ENCODE data around the gene MKLN1.

MKLN1 gene

DNA sequence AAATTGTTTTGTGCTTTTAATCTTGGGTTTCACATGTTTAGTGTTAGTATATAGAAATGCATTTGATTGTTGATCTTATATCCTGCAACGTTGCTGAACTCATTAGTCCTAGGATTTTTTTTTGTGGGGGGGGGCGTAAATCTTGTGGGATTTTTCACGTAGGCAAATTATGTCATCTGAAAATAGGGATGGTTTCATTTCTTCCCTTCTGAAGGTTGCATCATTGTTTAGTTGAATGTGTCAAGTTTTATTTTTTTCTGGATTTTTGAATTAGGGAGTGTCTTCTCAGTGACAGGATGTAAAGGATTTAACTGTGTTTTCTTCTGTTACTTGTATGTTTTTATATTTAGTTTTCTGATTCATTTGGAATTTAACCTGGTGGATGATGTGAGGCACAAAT, 26.7 kb downstream of the MKLN1 start:
- DNase-seq (ENCODE audit: low read depth), result no peak

DNA sequence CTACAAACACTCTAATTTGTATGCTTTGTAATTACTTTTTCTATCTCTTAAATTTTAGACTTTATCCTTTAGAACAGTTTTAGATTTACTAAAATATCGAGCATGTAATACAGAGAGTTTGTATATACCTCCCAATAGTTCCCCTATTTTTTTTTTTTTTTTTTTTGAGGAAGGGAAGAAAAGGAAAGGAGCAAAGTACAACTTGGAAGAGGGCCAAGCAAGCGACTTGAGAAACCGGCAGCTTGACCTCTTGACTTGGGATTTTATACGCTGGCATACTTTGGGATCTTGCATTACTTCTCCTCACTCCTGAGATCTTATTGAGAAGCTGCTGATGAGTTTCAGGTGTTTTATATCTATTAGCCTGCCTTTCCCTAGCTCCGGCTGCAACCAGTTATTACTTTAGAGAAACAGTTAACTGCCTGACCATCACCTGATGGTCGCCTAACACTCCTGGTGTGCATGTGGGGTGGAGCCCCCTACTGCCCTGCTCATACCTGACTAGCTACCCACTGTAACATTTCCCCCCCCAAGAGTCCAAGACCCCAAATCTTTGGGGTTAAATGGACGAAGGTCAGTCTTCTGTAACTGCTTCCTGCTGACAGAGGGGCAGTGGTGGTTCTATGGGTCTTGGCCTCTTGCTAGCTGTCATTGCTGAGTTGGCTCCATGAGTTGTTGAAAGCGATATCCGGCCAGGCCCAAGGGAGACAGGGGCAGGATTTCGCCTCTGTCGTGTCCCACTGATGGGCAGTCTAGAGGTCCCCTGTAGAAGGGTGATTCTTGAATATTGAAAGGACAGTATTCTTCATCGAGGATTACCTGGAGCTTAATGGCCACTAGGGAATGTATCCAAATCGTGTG, 28.5 kb downstream of the MKLN1 start:
- no peak for DNase-seq (ENCODE audit: low read depth)

DNA sequence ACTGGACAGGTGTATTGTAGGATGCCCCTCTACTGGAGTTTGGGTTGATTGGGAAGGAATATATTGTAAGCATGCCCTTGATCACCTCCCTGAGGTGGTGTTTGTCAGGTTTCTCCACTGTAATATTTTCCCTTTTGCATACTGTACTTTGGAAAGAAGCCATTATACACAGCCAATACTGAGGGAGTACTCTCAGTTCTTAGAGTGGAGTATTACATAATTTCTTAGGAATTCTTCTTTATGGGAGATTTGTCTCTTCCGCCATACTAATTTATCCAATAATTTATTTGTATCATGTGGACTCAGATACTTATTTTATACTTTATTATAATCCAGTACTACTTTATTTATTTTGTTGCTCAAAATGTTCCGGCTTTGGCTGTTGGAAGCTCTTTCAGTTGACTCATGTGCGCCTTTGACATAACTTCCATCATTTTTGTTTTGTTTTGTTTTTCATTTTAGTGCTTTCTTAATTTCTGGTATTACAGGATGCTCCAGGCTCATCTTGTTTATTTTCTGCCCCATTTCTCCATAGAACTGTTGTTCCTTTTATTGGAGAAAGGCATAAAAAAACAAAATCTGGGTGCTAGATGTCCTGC, 29.7 kb downstream of the MKLN1 start:
- DNase-seq (ENCODE audit: low read depth), result no peak

DNA sequence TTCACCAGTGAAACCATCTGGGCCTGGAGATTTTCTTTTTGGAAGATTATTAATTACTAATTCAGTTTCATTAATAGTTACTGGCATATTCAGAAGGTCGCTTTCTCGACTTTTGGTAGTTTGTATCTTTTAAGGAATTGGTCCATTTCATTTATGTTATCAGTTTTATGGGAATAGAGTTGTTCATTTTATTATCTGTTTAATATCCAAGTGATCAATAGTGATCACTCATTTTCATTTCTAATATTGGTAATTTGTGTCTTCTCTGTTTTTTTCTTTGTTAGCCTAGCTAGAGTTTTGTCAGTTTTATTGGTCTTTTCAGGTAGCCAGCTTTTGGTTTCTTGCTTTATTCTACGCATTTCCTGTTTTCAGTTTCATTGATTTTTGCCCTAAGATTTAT, 31.0 kb downstream of the MKLN1 start:
- DNase-seq (ENCODE audit: low read depth), result no peak

DNA sequence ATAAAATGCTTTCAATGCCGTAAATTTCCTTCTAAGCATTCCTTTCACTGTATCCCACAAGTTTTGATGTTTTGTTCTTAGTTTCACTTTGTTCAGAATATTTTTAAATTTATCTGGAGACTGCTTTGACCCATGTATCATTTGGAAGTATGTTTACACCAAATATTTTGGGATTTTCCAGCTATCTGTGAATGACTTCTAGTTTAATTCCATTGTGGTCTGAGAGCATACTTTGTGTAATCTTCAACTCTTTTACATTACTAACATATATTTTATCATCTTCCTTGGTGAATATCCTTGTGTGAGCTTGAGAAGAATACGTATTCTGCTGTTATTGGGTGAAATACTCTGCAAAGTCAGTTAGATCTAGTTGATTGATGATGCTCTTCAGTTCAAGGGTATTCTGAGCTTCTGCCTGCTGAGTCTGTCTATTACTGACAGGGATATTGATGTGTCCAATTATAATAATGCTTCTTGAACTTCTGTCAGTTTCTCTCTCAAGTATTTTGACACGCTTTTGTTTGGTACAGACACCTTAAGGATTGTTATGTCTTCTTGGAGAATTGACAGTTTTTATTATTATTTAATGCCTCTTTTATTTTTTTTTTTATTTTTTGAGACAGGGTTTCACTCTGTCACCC, 31.6 kb downstream of the MKLN1 start:
- DNase-seq (ENCODE audit: low read depth), result no peak

DNA sequence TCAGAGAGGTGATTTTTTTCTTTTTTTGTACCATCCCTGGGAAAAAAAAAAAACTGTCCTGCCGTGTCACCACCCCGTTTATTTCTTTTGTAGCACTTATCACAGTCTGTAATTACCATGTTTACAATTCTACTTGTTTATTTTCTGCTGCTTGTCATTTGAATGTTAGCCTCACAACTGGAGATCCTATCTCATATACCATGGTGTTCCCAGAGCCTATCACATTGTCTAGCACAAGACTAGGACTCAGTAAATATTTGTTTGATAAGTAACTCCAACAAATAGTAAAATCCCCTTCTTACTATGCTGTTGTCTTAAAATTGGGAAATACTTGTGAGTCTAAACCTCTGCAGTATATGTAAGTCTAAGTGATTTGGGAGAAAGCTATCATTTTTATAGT, 36.0 kb downstream of the MKLN1 start:
- DNase-seq (ENCODE audit: low read depth), result no peak

DNA sequence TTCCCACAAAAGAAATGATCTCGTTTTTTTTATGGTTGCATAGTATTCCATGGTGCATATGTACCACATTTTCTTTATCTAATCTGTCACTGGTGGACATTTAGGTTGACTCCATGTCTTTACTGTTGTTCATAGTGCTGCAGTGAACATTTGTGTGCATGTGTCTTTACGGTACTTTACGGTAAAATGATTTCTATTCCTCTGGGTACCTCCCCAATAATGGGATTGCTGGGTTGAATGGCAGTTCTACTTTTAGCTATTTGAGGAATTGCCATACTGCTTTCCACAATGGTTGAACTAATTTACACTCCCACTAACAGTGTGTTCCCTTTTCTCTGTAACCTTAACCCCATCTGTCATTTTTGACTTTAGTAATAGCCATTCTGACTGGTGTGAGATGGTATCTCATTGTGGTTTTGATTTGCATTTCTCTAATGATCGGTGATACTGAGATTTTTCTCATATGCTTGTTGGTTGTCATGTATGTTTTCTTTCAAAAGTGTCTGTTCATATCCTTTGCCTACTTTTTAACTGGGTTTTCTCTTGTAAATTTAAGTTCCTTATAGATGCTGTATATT, 37.2 kb downstream of the MKLN1 start:
- no peak for DNase-seq (ENCODE audit: low read depth)

DNA sequence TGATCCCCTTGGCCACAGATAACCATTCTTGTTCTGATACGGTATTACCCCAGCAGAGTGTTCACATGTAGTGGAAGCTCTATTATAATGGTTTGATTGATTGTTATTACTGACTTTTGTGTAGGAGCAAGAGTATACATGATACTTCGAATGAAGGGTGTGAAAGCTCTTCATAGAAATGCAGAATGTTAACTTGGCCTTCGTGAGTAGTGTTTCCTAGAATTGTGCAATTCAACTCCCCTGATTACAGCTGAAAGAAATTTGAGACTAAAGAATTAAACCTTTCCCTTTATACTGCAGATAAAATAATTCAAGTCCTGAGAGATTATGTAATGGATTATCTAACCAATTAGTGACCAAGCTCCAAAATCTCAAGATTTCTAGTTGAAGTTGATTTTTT, 38.2 kb downstream of the MKLN1 start:
- no peak for DNase-seq (ENCODE audit: low read depth)

DNA sequence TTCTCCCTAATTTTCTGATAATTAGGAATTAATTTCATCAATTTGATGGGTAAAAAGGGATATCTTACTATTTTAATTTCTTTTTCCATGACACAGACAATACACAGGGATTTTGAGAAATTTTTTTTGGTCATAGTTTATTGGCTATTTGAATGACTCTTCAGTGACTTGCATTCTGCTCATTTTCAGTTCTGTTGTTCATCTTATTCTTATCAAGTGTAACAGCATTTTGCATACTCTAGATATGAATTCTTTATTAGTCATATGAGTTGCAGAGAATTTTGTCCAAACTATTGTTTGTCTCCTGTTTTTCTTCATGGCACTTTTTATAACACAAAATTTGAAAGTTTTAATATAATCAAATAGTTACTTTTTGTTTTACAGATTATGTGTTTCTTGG, 41.7 kb downstream of the MKLN1 start:
- no peak for DNase-seq (ENCODE audit: low read depth)

DNA sequence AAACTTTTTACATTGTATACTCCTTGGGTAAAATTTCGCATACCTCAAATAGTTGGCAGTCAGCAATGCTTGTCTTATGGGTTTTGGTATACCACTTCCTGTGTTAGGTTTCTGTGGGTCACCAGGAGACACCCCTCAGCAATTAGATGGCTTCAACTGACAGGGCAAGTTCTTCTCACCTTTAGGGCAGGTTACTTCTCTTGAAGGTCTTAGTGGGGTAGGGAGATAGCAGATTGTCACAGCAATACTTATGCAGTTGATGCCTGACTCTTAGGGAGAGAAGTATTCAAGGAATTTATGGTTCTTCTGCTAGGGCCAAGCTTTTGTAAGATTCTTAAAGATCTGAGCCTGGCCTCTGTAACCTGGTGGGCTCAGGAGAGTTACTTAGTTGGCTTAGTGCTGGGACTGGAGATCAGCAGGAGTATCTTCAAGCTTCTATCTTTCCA, 42.9 kb downstream of the MKLN1 start:
- DNase-seq (ENCODE audit: low read depth), result no peak

DNA sequence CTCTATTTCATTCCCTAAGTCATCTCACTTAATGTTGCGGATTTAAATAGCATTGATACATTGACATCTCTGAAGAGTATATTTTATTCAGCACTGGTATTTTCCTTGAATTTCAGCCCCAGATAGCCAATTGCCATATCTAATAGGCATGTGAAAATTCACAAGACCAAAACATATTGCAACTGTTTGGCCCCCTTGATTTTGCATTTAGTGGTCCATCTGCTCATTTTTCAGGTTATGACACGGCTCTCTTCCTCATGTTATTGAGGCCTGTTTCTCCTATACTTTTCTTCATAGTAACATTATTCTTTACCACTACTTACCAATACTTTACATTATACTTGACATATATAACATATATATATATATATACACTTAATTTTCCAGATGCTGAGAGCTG, 43.7 kb downstream of the MKLN1 start:
- no peak for DNase-seq (ENCODE audit: low read depth)

DNA sequence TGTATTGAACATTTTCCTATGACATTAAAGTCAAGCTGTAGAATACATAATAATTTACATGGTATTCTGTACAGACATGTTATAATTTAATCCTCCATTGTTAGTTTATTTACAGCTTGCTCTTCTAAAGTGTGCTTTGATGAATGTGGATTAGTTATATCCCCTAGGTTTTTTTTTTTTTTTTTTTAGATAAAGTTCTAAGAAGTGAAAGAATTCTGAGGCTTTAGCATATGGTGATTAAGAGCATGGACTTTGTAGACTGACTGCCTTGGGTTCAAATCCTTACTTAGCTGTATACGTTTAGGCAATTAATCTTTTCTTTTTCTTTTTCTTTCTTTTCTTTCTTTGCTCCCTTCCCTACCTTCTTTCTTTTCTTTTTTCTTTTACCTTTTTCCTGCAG, 44.9 kb downstream of the MKLN1 start:
- no peak for DNase-seq (ENCODE audit: low read depth)

DNA sequence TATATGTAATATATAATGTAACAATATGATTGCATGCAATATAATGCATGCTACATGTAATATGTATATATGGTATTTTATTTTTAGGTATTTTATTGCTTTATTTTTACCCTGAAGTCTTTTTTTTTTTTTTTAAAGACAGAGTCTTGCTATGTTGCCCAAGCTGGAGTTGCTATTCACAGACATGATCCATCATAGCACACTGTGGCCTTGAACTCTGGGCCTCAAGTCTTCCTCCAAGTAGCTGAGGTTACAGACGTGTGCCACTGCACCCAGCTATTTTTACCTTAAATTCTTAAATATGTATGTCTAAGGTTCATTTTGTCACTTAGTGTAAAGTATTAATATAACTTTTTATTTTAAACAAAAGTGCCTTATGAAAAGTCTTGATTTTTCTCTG, 47.1 kb downstream of the MKLN1 start:
- no peak for DNase-seq (ENCODE audit: low read depth)

DNA sequence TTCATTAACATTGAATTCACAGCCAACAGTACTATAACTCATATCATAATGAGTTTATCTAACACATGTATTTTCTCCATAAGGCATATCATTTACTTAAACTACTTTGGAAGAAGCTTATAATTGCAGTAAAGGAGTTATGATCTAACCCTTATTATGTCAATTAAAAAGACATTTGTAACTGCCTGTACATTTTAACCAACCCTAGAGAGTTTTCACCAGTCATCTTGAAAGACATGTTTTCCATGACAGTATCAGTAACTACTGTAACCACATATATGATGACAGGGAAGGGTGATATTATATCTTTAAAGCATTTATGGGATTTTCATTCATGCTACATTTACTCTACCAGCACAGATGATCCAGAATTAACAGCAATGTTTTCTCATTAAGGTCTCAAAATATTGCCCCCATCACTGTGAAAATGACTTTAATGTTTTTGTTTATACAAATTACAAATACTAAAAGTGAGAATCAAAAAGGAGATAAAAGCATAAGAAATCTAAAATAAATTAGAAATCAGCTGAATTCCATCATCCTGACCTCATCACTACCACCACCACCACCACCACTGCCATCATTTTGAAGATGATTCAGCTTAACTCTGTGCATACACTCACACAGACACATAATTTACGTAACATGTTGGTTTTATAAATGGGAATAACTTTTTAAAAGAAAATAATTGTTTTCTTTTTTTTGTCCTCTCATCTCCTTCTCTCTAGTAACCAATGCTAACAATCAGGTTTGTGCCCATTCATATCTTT, 53.6 kb downstream of the MKLN1 start:
- no peak for DNase-seq (ENCODE audit: low read depth)

DNA sequence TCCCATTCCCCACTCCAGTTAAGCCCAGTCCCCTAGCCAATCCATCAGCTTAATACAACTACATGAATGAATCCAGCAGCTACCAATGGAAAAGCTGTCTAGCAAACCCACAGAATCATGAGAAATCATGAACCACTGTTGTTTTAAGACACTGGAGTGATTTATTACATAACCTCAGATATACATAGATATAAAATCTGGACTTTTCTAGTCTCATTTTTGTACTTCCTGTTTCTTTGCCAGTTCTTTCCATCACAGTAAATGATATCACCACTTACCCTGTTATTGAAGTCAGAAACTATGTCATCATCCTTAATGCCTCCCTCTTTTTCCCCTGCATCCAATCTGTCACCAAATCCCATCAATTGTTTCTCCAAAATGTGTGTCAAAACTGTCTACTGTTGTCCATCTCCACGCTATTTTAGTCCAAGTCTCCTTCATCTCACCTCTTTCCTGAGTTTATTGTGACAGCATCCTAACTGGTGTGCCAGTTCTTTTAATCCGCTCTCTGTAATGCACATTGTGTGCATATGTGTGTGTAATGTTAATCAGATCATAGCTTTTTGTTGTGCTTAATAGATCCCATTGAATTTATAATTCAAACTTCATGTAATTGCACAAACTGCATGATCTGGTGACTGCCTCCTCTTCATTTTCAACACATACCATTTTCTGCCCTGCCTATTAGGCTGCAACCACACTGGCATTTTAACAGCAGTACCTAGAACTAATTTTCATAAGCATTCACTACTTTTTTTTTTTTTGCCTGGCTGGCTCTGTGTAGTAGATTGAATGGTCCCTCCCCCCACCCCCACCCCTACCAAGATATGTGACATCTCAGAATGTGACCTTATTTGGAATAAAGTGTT, 56.0 kb downstream of the MKLN1 start:
- no peak for DNase-seq (ENCODE audit: low read depth)

DNA sequence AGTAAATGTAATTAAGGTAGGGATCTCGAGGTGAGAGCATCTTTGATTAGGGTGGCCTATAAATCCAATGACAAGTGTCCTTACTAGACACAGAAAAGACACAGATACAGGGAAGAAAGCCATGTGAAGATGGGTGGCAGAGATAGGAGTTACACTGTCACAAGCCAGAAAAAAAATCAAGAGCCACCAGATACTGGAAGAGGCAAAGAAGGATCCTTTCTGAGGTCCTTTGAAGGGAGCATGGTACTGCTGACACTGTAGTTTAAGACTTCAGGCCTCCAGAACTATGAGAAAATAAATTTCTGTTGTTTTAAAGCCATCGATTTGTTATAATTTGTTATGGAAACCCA, 56.6 kb downstream of the MKLN1 start:
- DNase-seq (ENCODE audit: low read depth), result no peak

DNA sequence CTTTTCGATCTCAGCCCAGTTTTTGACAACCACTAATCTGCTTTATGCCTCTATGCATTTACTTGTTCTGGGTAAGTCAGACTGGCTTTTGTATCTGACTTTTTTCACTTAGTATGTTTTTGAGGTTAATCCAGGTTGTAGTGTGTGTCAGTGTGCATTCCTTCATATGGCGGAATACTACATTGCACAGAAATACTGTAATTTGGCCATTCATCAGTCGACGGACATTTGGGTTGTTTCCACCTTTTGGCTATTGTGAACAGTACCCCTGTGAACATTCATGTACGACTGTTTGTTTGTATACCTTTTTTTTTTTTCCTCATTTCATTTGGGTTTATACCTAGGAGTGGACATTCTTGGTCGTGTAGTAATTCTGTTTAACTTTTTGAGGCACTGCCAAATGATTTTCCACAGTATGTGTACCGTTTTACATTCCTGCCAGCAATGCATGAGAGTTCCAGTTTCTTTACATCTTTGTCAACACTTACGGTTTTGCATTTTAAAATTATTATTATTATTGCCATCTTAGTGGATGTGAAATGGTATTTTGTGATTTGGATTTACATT, 57.4 kb downstream of the MKLN1 start:
- no peak for DNase-seq (ENCODE audit: low read depth)

DNA sequence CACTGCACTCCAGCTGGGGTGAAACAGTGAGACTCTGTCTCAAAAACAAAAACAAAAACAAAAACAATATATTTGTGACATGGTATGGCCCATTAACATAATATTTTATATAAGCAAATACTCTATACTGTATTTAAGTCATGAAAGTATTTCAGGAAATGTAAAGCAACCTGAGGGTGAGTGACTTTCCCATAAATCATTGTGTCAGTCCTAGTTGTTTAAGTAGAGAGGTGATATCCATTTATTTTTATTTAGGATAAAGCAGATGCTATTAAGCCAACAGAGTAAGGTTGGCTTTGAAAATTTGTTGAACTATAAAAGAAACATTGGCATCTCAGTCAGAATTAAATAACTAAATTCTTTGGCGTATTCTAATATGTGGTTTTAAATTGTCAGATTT, 60.5 kb downstream of the MKLN1 start:
- DNase-seq (ENCODE audit: low read depth), result no peak

DNA sequence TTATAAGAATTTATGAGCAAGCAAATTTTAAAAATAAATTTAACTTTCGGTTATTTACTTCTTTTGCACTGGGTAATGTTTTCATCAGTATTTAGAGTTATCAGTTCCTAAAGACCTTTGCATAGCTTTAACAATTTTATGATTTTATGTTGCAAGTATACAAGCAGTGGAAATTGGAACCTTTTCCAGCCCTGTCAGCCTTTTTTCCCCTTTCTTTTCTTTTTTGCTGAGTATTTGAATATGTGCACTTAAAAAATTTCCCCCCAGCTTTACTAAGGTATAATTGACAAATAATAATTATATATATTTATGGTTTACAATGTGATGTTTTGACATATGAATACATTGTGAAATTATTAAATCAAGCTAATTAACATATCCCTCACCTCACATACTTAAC, 62.6 kb downstream of the MKLN1 start:
- DNase-seq (ENCODE audit: low read depth), result no peak

DNA sequence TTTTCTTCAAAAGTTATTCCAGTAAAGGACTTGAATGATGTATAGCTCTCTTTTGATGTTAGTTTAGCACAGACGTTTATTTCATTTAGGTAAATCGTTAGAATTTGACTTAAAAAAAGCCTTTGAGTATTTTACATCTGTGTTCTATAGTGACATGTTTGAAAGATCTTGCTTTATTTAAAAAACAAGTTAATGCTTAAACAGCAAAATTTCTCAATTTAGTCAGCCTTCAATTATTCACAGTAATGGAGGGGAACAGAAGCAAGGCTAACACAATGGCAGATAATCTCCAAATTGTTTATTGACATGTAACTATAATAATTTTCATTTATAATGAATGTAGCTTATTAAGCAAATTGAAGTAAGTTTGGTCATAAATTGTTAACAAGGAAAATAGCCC, 63.5 kb downstream of the MKLN1 start:
- DNase-seq (ENCODE audit: low read depth), result no peak

DNA sequence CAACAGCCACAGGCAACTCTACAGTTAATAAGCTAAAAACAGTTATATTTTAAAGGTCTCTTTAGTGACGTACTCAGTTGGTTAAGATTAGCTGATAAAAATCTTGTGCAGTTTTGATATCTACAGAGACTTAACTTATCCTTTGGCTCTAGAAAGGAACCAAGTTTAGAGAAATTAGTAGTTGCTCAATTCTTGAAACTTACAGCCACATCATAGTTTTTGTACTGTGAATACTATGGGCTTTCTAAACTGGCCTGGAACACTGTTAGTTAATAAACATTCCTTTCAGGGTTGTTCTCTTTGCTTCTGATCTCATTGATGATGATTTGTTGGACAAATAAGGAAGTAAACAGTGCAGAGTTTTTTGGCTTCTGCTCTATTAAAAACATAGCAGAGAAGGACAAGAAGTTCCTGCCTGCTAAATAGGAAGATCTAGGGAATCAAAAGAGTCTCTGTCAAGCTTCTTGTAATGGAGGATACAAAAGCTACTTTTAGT, 73.1 kb downstream of the MKLN1 start:
- DNase-seq (ENCODE audit: low read depth), result no peak

Measured in activated T-helper 9 cell treated with anti-CD3 and anti-CD28 coated beads, Interleukin-2, amount 50 U/mL, for 16 hours (primary cell).